ENCODE measurements around the gene AMPD3. TPM values are rescaled to one million over a fixed set of nuclear protein-coding genes. Genes with fewer than 3 reads are reported as not detected.

Gene AMPD3
- total RNA-seq, 2 donors from 2014 or later = 2.8 to 5.3 TPM

DNA sequence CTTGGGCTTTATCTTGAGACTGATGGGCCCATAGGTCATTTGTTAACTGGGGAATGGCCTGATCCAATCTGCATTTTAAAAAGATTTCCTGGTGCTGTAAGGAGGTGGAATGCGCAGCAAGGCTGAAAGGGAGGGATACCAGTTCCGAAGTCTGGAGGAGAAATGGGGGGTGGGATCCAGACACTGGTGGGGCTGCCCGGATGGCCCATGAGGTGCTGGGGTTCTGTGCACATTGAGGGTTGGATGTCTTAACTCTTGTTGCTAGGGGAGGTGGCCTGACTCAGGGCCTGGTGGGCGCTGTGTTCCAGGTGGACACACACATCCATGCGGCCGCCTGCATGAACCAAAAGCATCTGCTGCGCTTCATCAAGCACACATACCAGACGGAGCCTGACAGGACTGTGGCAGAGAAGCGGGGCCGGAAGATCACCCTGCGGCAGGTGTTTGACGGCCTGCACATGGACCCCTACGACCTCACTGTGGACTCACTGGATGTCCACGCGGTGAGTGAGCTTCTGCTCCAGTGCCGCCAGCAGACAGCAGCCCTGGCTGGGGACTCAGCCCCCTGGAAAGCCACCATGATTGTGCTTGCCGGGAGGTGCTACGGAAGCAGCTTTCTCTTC is 38.1 kb downstream of the AMPD3 start:
- H3K4me3 ChIP-seq = no peak overlapping the region
- TF ChIP-seq, protein P1, sequence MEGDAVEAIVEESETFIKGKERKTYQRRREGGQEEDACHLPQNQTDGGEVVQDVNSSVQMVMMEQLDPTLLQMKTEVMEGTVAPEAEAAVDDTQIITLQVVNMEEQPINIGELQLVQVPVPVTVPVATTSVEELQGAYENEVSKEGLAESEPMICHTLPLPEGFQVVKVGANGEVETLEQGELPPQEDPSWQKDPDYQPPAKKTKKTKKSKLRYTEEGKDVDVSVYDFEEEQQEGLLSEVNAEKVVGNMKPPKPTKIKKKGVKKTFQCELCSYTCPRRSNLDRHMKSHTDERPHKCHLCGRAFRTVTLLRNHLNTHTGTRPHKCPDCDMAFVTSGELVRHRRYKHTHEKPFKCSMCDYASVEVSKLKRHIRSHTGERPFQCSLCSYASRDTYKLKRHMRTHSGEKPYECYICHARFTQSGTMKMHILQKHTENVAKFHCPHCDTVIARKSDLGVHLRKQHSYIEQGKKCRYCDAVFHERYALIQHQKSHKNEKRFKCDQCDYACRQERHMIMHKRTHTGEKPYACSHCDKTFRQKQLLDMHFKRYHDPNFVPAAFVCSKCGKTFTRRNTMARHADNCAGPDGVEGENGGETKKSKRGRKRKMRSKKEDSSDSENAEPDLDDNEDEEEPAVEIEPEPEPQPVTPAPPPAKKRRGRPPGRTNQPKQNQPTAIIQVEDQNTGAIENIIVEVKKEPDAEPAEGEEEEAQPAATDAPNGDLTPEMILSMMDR (IDR thresholded peaks at IDR 0.05) = no peak
- no peaks in the 10 kb centered on the region for H3K9me3 ChIP-seq
- H3K27ac ChIP-seq = no peak overlapping the region
- H3K4me1 ChIP-seq = peaks cover 0 to 14% of the 10 kb centered on the region in 2 donors
- H3K27me3 ChIP-seq = no peaks in the 10 kb centered on the region
- peak; percentile 42 for DNase-seq (ENCODE audit: low spot score)
- no peaks in the 10 kb centered on the region for H3K36me3 ChIP-seq

- H3K27ac ChIP-seq = no peak overlapping the region
- no peak overlapping the region for H3K4me3 ChIP-seq
- H3K4me1 ChIP-seq = peaks cover 0 to 14% of the 10 kb centered on the region in 2 donors
- no peaks in the 10 kb centered on the region for H3K9me3 ChIP-seq
- TF ChIP-seq, protein P1 (IDR thresholded peaks at IDR 0.05) = no peak
- peak; percentile 21 for DNase-seq (ENCODE audit: low spot score)
- H3K27me3 ChIP-seq = no peaks in the 10 kb centered on the region
- H3K36me3 ChIP-seq = no peaks in the 10 kb centered on the region
Observed at GRCh38 chr11:10494636-10495463, 39.8 kb downstream of the AMPD3 start.

DNA sequence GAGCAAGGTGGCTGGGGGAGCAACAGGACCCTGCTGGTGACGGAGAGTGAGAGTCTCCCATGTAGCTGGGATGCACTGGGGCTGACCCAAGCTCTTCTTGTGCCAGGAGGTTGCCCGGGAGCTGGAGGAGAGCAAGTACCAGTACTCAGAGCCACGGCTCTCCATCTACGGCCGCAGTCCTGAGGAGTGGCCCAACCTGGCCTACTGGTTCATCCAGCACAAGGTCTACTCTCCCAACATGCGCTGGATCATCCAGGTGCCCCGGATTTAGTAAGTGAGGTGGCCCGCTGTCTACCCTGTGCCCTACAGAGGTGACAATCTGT is 40.4 kb downstream of the AMPD3 start:
- Histone ChIP-seq H3K36me3 (no peaks in the 10 kb centered on the region), H3K4me3 (no peak overlapping the region), H3K4me1 (peaks cover 0 to 8% of the 10 kb centered on the region in 2 donors), H3K27ac (no peak overlapping the region), H3K27me3 (no peaks in the 10 kb centered on the region), H3K9me3 (no peaks in the 10 kb centered on the region)
- TF ChIP-seq, protein P1 (IDR thresholded peaks at IDR 0.05) = no peak
- DNase-seq (ENCODE audit: low spot score) = peak; percentile 51

- H3K27ac ChIP-seq = no peak overlapping the region
- TF ChIP-seq, protein P1 (IDR thresholded peaks at IDR 0.05) = no peak
- H3K27me3 ChIP-seq = no peaks in the 10 kb centered on the region
- no peak overlapping the region for H3K4me3 ChIP-seq
- no peaks in the 10 kb centered on the region for H3K36me3 ChIP-seq
- H3K4me1 ChIP-seq = no peaks in the 10 kb centered on the region
- H3K9me3 ChIP-seq = no peaks in the 10 kb centered on the region
- DNase-seq (ENCODE audit: low spot score) = peak; percentile 40
Observed at GRCh38 chr11:10496296-10496936, 41.4 kb downstream of the AMPD3 start.

- Histone ChIP-seq H3K27ac (no peak overlapping the region), H3K9me3 (no peaks in the 10 kb centered on the region), H3K27me3 (no peaks in the 10 kb centered on the region), H3K4me1 (no peaks in the 10 kb centered on the region), H3K36me3 (no peaks in the 10 kb centered on the region), H3K4me3 (no peak overlapping the region)
- DNase-seq (ENCODE audit: low spot score) = peak; percentile 36
- TF ChIP-seq, protein P1 (IDR thresholded peaks at IDR 0.05) = no peak
Observed at GRCh38 chr11:10497371-10498021, 42.4 kb downstream of the AMPD3 start.

Data from right atrium auricular region (tissue), 2 donors.